HCT116 (cell line): ENCODE results near the gene NEXMIF. TPM values are rescaled to one million over a fixed set of nuclear protein-coding genes. Genes with fewer than 3 reads are reported as not detected.

Experiments used
- ATAC-seq: fragments of 200-7000 bp; cut with Tn5 transposase; 2 replicates; pipeline ENCODE4 v1.9.1; 2020; ENCODE audit warnings: mild to moderate bottlenecking, moderate library complexity
- BruUV-seq: library from RNA; stranded (reverse); fragments of 400-500 nt; replicated peaks from 2 replicates; lab custom pipeline; 2021; lab: Mats Ljungman, UMichigan
- CTCF ChIA-PET: fragments of 300-600 bp; sonication (Branson Sonifier 250); formaldehyde crosslinking; loops from one replicate; lab custom pipeline; 2021; ENCODE audit warnings: antibody characterized with exemption; lab: Charles Lee
- POLR2A ChIA-PET: fragments of 300-600, 350-600 bp; sonication (Branson Sonifier 250); formaldehyde crosslinking; loops from one replicate; lab custom pipeline; 2021; ENCODE audit warnings: antibody characterized with exemption; lab: Charles Lee
- RAD21 ChIA-PET, 2 experiments: fragments of 300-600 bp; sonication (Branson Sonifier 250); formaldehyde crosslinking; loops; one replicate each; lab custom pipeline; 2023; ENCODE audit warnings: low total read pairs in 2 of 2; ENCODE audit not compliant: uncharacterized antibody in 2 of 2, unreplicated experiment in 2 of 2, low non-redundant PET in 1 of 2; lab: Charles Lee
- DNase-seq: peaks from one replicate; pipeline ENCODE4 v3.0.0-alpha.2; 2010; ENCODE audit warnings: low read depth, low spot score
- H2AFZ ChIP-seq: fragments of 200-600 bp; shearing (Covaris generic), sonication (generic); 2 replicates; pipeline ENCODE4 v1.6.1; 2017; ENCODE audit warnings: low read depth, mixed run types, mixed read lengths, antibody characterized with exemption, low read length; ENCODE audit not compliant: poor library complexity, severe bottlenecking
- H3K27ac ChIP-seq: 2 replicates; pipeline ENCODE4 v1.5.1; 2012; ENCODE audit warnings: low read depth, low read length
- H3K27me3 ChIP-seq: fragments of 200-600 bp; sonication (generic); 2 replicates; pipeline ENCODE4 v1.6.1; 2016; ENCODE audit warnings: mixed run types, low read length, mixed read lengths; ENCODE audit not compliant: insufficient read depth
- H3K36me3 ChIP-seq, 2 experiments: fragments of 200-500 bp in 1 of 2; fragments of 200-600 bp in 1 of 2; sonication (Bioruptor generic) in 1 of 2; sonication (generic) in 1 of 2; 2 replicates each; pipeline versions ENCODE4 v1.5.1 to v1.6.1; 2014 to 2016; ENCODE audit warnings: low read length in 2 of 2, inconsistent platforms in 1 of 2, mixed read lengths in 1 of 2, mixed run types in 1 of 2; ENCODE audit not compliant: insufficient read depth in 2 of 2, control insufficient read depth in 1 of 2
- H3K4me1 ChIP-seq, 2 experiments: fragments of 200-600 bp in 1 of 2; sonication (generic) in 1 of 2; 2 replicates each; pipeline versions ENCODE4 v1.5.1 to v1.6.1; 2012 to 2017; ENCODE audit warnings: low read length in 2 of 2, inconsistent platforms in 1 of 2, mild to moderate bottlenecking in 1 of 2, mixed read lengths in 1 of 2, mixed run types in 1 of 2, moderate library complexity in 1 of 2; ENCODE audit not compliant: insufficient read depth in 2 of 2, control insufficient read depth in 1 of 2
- H3K4me2 ChIP-seq: fragments of 200-600 bp; sonication (generic); 2 replicates; pipeline ENCODE4 v1.6.1; 2017; ENCODE audit warnings: mixed run types, low read length, mixed read lengths
- H3K4me3 ChIP-seq, 2 experiments: fragments of 200-600 bp in 1 of 2; sonication (generic) in 1 of 2; replicated peaks in 1 of 2; 2 replicates each; pipeline ENCODE4 v1.5.1; 2011 to 2016; ENCODE audit warnings: low read length in 2 of 2, control low read depth in 1 of 2, low read depth in 1 of 2, mild to moderate bottlenecking in 1 of 2, mixed read lengths in 1 of 2, mixed run types in 1 of 2
- H3K79me2 ChIP-seq: fragments of 200-600 bp; sonication (generic); 2 replicates; pipeline ENCODE4 v1.6.1; 2017; ENCODE audit warnings: mild to moderate bottlenecking, mixed run types, low read length, moderate library complexity, mixed read lengths; ENCODE audit not compliant: insufficient read depth
- H3K9ac ChIP-seq: fragments of 200-600 bp; sonication (generic); 2 replicates; pipeline ENCODE4 v1.6.1; 2016; ENCODE audit warnings: low read length, mixed read lengths
- H3K9me2 ChIP-seq: fragments of 200-600 bp; sonication (generic), shearing (Covaris generic); 2 replicates; pipeline ENCODE4 v1.6.1; 2017; ENCODE audit warnings: mixed run types, mild to moderate bottlenecking, moderate library complexity; ENCODE audit not compliant: insufficient read depth
- H3K9me3 ChIP-seq, 2 experiments: fragments of 200-500 bp in 1 of 2; fragments of 200-600 bp in 1 of 2; sonication (Bioruptor generic) in 1 of 2; sonication (generic) in 1 of 2; 2 replicates each; pipeline ENCODE4 v1.6.1; 2014 to 2017; ENCODE audit warnings: low read length in 2 of 2, mixed read lengths in 2 of 2, inconsistent platforms in 1 of 2, low read depth in 1 of 2, mild to moderate bottlenecking in 1 of 2, mixed run types in 1 of 2, moderate library complexity in 1 of 2; ENCODE audit not compliant: control insufficient read depth in 1 of 2, insufficient read depth in 1 of 2
- H4K20me1 ChIP-seq: fragments of 200-600 bp; sonication (generic), shearing (Covaris generic); 2 replicates; pipeline ENCODE4 v1.6.1; 2017; ENCODE audit warnings: mixed run types, mild to moderate bottlenecking, moderate library complexity; ENCODE audit not compliant: insufficient read depth
- CBX3 ChIP-seq: IDR thresholded peaks from 2 replicates; pipeline ENCODE4 v1.6.1; 2012; ENCODE audit warnings: low read depth
- CEBPB ChIP-seq: IDR thresholded peaks from 2 replicates; pipeline ENCODE4 v1.6.1; 2012; ENCODE audit warnings: low read depth
- CTCF ChIP-seq, 3 experiments: fragments of 200-600 bp in 1 of 3; sonication (generic) in 1 of 3; IDR thresholded peaks in 2 of 3; conservative IDR thresholded peaks in 1 of 3; 2 replicates each; pipeline ENCODE4 v1.5.1; 2012 to 2017; ENCODE audit warnings: low read depth in 2 of 3, low read length in 2 of 3, antibody characterized with exemption in 1 of 3, borderline replicate concordance in 1 of 3, control low read depth in 1 of 3, mild to moderate bottlenecking in 1 of 3, mixed read lengths in 1 of 3, mixed run types in 1 of 3, moderate library complexity in 1 of 3; ENCODE audit not compliant: insufficient read depth in 1 of 3
- ELF1 ChIP-seq: IDR thresholded peaks from 2 replicates; pipeline ENCODE4 v1.6.1; 2012; ENCODE audit warnings: low read depth, borderline replicate concordance
- EZH2 ChIP-seq: fragments of 200-600 bp; sonication (generic); IDR thresholded peaks from 2 replicates; pipeline ENCODE4 v1.6.1; 2017; ENCODE audit warnings: antibody characterized with exemption, mixed run types
- EZH2phosphoT487 ChIP-seq: fragments of 200-600 bp; IDR thresholded peaks from 2 replicates; pipeline ENCODE4 v1.6.1; 2018; ENCODE audit warnings: antibody characterized with exemption, borderline replicate concordance
- FOSL1 ChIP-seq: IDR thresholded peaks from 2 replicates; pipeline ENCODE4 v1.6.1; 2012; ENCODE audit warnings: low read depth
- JUND ChIP-seq: IDR thresholded peaks from 2 replicates; pipeline ENCODE4 v1.6.1; 2012
- POLR2A ChIP-seq: IDR thresholded peaks from 2 replicates; pipeline ENCODE4 v1.7.0; 2011; ENCODE audit warnings: borderline replicate concordance; ENCODE audit not compliant: insufficient read depth, insufficient read length; ENCODE audit errors: extremely low read depth
- RAD21 ChIP-seq: IDR thresholded peaks from 2 replicates; pipeline ENCODE4 v1.6.1; 2012; ENCODE audit warnings: low read depth, mild to moderate bottlenecking
- REST ChIP-seq: IDR thresholded peaks from 2 replicates; pipeline ENCODE4 v1.6.1; 2012; ENCODE audit warnings: low read depth
- SIN3A ChIP-seq: IDR thresholded peaks from 2 replicates; pipeline ENCODE4 v1.6.1; 2012; ENCODE audit warnings: low read depth
- SP1 ChIP-seq: IDR thresholded peaks from 2 replicates; pipeline ENCODE4 v1.6.1; 2012; ENCODE audit warnings: low read depth
- SRF ChIP-seq: IDR thresholded peaks from 2 replicates; pipeline ENCODE4 v1.6.1; 2012; ENCODE audit warnings: low read depth
- TCF7L2 ChIP-seq: IDR thresholded peaks from 2 replicates; pipeline ENCODE4 v1.7.0; 2011; ENCODE audit warnings: borderline replicate concordance, inconsistent platforms; ENCODE audit not compliant: insufficient read depth, insufficient read length; ENCODE audit errors: extremely low read depth
- YY1 ChIP-seq: IDR thresholded peaks from 2 replicates; pipeline ENCODE4 v1.6.1; 2011; ENCODE audit warnings: low read length, low read depth, moderate library complexity, mild to moderate bottlenecking; ENCODE audit not compliant: insufficient replicate concordance; ENCODE audit errors: extremely low read depth
- ZBTB33 ChIP-seq: IDR thresholded peaks from 2 replicates; pipeline ENCODE4 v1.6.1; 2011; ENCODE audit warnings: mild to moderate bottlenecking, low read length, moderate library complexity; ENCODE audit not compliant: insufficient replicate concordance; ENCODE audit errors: extremely low read depth
- ZNF274 ChIP-seq: fragments of 200-500 bp; sonication (Bioruptor generic); IDR thresholded peaks from 2 replicates; pipeline ENCODE4 v1.6.1; 2014; ENCODE audit warnings: mild to moderate bottlenecking, low read depth, low read length, inconsistent platforms
- intact Hi-C: fragments of 100-400 bp; cut with micrococcal nuclease; formaldehyde crosslinking; loops from 2 replicates; pipeline ENCODE4 v1.10.0; 2022
- total RNA-seq: library from RNA; stranded (reverse); gene quantifications from one replicate; pipeline ENCODE4 v1.2.1, GENCODE V29; 2021; ENCODE audit not compliant: unreplicated experiment
- TF ChIP-seq, protein P1 (sequence below): IDR thresholded peaks from 2 replicates; pipeline ENCODE4 v1.6.1; 2012

Gene NEXMIF
- total RNA-seq, 1 experiment from 2014 or later = not detected

GRCh38 chrX:74774988-74775387, 150.3 kb downstream of the NEXMIF start:
- POLR2A ChIA-PET = no interaction called here
- Histone ChIP-seq H3K27me3 (peaks cover 5% of the 10 kb centered on the region; the same call in 1 of the 2 replicates), H3K79me2 (no peaks in the 10 kb centered on the region), H3K27ac (no peak overlapping the region), H4K20me1 (no peaks in the 10 kb centered on the region), H3K9me2 (no peaks in the 10 kb centered on the region), H3K9ac (no peak overlapping the region), H3K4me3 (no peak overlapping the region), H2AFZ (no peak overlapping the region), H3K4me2 (no peak overlapping the region), H3K4me1 (no peaks in the 10 kb centered on the region), H3K9me3 (no peaks in the 10 kb centered on the region), H3K36me3 (no peaks in the 10 kb centered on the region)
- ATAC-seq (no peak), DNase-seq (no peak)
- RAD21 ChIA-PET = no interaction called here
- CTCF ChIA-PET = no interaction called here
- TF ChIP-seq CEBPB (no peak), SP1 (no peak), POLR2A (no peak), TCF7L2 (no peak), CBX3 (no peak), FOSL1 (no peak), REST (no peak), ELF1 (no peak), SIN3A (no peak), YY1 (no peak), SRF (no peak), JUND (no peak), EZH2phosphoT487 (no peak), RAD21 (no peak), ZNF274 (no peak), CTCF (IDR thresholded peaks at IDR 0.05 in 2 of 3, conservative IDR thresholded peaks at IDR 0.05 in 1 of 3; ENCODE audit: borderline replicate concordance in 1 of 3, insufficient read depth in 1 of 3, low read depth in 2 of 3, low read length in 2 of 3) (no peak), EZH2 (no peak), ZBTB33 (no peak)
- TF ChIP-seq, protein P1, sequence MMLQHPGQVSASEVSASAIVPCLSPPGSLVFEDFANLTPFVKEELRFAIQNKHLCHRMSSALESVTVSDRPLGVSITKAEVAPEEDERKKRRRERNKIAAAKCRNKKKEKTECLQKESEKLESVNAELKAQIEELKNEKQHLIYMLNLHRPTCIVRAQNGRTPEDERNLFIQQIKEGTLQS = no peak
- intact Hi-C loops = no loop called here
- BruUV-seq = no TSS peak
